Activated CD4-positive, alpha-beta T cell treated with anti-CD3 and anti-CD28 coated beads, Interleukin-2, amount 10 ng/mL, durations not matched to agents 7 days and 5 days (primary cell): ENCODE measurements around the gene MSLN. TPM values are rescaled to one million over a fixed set of nuclear protein-coding genes. Genes with fewer than 3 reads are reported as not detected.

Source experiments
- CTCF ChIA-PET: fragments of 350-600 bp; sonication (Branson Sonifier 250); formaldehyde crosslinking; loops from one replicate; lab custom pipeline; 2021; ENCODE audit warnings: antibody characterized with exemption; lab: Charles Lee
- POLR2A ChIA-PET: fragments of 350-600 bp; sonication (Branson Sonifier 250); formaldehyde crosslinking; loops from one replicate; lab custom pipeline; 2021; ENCODE audit warnings: antibody characterized with exemption; lab: Charles Lee
- DNase-seq: peaks from one replicate; pipeline ENCODE4 v3.0.0-alpha.2; 2020
- H3K27ac Mint-ChIP-seq: one replicate; pipeline ENCODE4 v1.8.0; 2021; ENCODE audit warnings: mild to moderate bottlenecking, moderate library complexity, mixed read lengths
- H3K27me3 Mint-ChIP-seq: one replicate; pipeline ENCODE4 v1.8.0; 2021; ENCODE audit warnings: mixed read lengths
- H3K36me3 Mint-ChIP-seq: one replicate; pipeline ENCODE4 v1.8.0; 2021; ENCODE audit warnings: low read depth, mixed read lengths
- H3K4me1 Mint-ChIP-seq: one replicate; pipeline ENCODE4 v1.8.0; 2021; ENCODE audit warnings: mixed read lengths
- H3K4me3 Mint-ChIP-seq: one replicate; pipeline ENCODE4 v1.8.0; 2021; ENCODE audit warnings: mild to moderate bottlenecking, moderate library complexity, mixed read lengths
- H3K9me3 Mint-ChIP-seq: one replicate; pipeline ENCODE4 v1.8.0; 2021; ENCODE audit warnings: mixed read lengths
- total RNA-seq, 2 experiments: library from RNA; stranded (reverse); gene quantifications; one replicate each; pipeline ENCODE4 v1.2.3, GENCODE V29; 2021

The MSLN gene
- total RNA-seq, 2 experiments from 2014 or later, result not detected

DNA sequence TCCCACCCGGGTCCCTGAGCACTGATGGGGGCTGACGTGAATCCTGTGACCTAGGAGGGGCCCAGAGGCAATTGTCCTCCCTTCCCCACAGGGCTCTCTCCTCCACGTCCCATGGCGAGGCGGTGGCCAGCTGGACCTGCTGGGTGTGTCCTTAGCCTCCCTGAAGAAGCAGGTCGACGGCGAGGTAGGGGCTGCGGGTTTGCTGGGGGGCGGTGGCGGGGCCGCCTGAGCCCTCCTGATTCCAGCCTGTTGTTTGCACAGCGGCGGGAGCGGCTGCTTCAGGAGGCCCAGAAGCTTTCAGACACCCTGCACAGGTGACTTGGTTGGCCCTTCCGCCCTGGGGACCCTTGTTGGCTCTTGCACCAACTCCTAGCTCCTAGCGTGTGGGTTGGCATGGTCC, 29.6 kb downstream of the MSLN start:
- Mint-ChIP-seq H3K27me3 (no peaks in the 10 kb centered on the region), H3K36me3 (peaks cover 9% of the 10 kb centered on the region), H3K9me3 (no peaks in the 10 kb centered on the region), H3K4me3 (peak overlapping the region; percentile 64), H3K27ac (no peak overlapping the region), H3K4me1 (peaks cover 17% of the 10 kb centered on the region)
- ChIA-PET POLR2A (no interaction called here), CTCF (interaction anchor here (0.7 kb wide), 1 partner anchor 103 kb away, joined by 3 read pairs; no protein-coding TSS in a partner anchor)
- DNase-seq, result no peak

DNA sequence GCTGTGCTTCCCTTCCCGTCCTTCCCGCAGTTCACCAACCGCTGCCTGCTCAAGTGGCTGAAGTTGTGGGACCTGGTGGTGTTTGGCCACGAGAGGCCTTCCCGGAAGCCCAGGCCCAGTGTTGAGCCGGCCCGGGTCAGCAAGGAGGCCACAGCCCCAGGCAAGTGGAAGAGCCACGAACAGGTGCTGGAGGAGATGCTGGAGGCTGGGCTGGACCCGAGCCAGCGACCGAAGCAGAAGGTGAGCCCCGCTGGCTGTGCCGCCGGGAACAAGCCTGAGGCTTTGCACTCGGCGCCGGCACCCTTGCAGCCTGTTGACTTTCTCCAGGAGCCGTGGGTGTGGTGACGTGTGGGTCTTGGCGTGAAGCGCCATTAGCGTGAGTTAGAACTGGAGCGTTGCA, 30.6 kb downstream of the MSLN start:
- no peaks in the 10 kb centered on the region for H3K27me3 Mint-ChIP-seq
- H3K36me3 Mint-ChIP-seq, result peaks cover 8% of the 10 kb centered on the region
- DNase-seq, result no peak
- H3K4me3 Mint-ChIP-seq, result no peak overlapping the region
- H3K9me3 Mint-ChIP-seq, result no peaks in the 10 kb centered on the region
- no peak overlapping the region for H3K27ac Mint-ChIP-seq
- CTCF ChIA-PET, result no interaction called here
- H3K4me1 Mint-ChIP-seq, result peaks cover 17% of the 10 kb centered on the region
- POLR2A ChIA-PET, result no interaction called here

DNA sequence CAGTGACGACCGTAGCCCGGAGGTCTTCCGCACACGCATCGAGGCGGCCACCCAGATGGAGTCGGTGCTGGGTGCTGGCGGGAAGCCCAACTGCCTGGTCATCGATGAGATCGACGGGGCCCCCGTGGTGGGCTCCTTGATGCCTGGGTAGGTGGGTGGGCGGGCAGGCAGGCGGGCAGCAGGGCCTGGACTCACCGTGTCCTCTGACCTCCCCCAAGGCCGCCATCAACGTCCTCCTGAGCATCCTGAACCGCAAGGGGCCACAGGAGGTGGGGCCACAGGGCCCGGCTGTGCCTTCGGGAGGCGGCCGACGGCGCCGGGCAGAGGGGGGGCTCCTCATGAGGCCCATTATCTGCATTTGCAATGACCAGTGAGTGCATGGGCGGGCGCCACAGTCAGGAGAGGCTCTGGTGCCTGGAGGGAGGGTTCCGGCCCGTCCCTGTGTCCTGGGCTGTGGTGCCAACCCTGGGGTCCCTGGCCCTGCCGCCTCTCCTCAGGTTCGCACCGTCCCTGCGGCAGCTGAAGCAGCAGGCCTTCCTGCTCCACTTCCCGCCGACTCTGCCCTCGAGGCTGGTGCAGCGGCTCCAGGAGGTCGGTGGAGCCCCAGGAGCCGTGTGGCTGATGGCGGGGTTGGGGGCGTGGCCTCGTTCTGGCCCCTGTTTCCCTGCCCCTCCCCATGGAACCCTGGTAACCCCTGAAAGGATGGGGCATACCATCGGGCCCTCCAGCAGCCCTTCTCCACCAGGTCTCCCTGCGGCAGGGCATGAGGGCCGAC, 31.9 kb downstream of the MSLN start:
- Mint-ChIP-seq H3K4me3 (no peak overlapping the region), H3K9me3 (no peaks in the 10 kb centered on the region), H3K4me1 (peaks cover 11% of the 10 kb centered on the region), H3K27ac (no peak overlapping the region), H3K27me3 (no peaks in the 10 kb centered on the region), H3K36me3 (peaks cover 11% of the 10 kb centered on the region)
- no peak for DNase-seq
- ChIA-PET POLR2A (no interaction called here), CTCF (interaction anchor here (0.6 kb wide), 1 partner anchor 330 kb away, joined by 3 read pairs; no protein-coding TSS in a partner anchor)

DNA sequence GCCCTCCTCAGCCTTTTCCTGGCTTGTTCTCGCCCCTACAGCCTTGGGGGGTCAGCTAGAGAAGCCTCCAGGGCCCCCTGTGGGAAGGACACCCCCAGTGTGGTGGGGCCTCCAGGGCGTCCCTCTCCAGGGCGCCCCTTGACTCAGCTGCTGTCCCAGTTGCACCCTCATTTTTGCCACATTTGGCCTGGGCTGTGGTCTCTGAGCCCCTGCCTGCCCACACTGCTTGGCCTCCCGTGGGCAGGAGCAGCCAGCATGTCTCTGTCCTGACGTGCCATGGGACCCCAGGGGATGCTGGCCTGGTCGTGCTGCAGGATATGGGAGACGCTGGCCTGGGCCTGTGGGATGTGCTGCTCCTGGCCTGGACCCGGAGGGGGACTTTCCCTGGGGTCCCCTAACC, 32.9 kb downstream of the MSLN start:
- no peak for DNase-seq
- Mint-ChIP-seq H3K9me3 (no peaks in the 10 kb centered on the region), H3K27ac (no peak overlapping the region), H3K36me3 (peaks cover 12% of the 10 kb centered on the region), H3K4me3 (no peak overlapping the region), H3K27me3 (no peaks in the 10 kb centered on the region), H3K4me1 (peaks cover 9% of the 10 kb centered on the region)
- ChIA-PET POLR2A (no interaction called here), CTCF (no interaction called here)

DNA sequence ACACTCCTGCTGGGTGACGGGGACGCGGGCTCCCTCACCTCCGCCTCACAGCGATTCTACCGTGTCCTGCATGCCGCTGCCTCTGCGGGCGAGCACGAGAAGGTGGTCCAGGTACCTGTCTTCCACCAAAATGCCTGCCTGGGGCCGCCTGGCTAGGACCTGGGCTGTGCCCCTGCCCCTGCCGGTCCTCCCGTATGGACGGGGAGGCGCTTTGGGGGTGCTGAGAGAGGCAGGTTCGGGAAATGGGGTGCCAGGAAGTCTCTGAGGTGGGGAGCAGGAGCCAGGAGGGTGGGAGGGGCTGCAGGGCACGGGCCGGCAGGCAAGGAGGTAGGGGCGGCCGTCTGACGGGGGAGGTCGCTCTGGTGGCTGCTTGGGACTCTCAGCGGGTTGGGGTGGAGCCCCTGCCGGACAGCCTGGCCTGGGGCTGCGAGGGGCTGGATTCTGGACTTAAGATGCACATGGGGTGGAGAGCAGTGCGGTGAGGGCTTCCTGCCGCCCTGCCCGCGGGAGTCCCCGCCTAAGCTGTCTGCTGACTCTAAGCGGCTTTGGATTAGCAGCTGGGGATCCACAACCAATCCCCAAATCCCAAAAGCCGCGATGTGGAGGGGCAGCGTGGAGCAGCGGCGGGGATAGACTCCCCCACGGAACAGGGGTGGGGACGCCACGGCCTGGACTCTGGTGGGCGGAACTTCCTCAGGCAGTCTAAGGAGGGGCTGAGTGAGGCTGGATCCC, 33.7 kb downstream of the MSLN start:
- POLR2A ChIA-PET, result no interaction called here
- Mint-ChIP-seq H3K36me3 (peaks cover 12% of the 10 kb centered on the region), H3K4me1 (peaks cover 9% of the 10 kb centered on the region), H3K27ac (no peak overlapping the region), H3K9me3 (no peaks in the 10 kb centered on the region), H3K4me3 (no peak overlapping the region), H3K27me3 (peaks cover 2% of the 10 kb centered on the region)
- CTCF ChIA-PET, result no interaction called here
- no peak for DNase-seq

DNA sequence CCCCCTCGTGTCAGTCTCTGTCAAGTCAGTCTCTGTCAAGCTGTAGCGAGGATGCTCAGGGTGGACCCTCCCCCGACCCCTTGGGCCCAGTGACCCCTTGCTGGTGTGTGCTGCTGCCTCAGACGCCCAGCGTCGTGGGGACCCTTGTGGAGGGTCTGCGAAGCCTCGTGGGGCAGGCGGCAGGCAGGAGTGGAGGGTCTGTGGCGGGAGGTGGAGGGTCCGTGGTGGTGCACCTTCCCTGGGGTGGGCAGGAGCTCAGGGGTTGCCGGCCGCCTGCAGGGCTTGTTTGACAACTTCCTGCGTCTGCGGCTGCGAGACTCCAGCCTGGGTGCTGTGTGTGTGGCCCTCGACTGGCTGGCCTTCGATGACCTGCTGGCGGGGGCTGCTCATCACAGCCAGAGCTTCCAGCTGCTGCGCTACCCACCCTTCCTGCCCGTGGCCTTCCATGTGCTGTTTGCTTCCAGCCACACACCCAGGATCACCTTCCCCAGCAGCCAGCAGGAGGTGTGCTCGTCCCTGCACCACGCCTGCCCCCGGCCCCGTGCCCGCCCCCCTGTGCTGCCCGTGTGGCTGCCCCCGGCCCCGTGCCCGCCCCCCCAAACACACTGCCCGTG, 34.4 kb downstream of the MSLN start:
- Mint-ChIP-seq H3K27me3 (peaks cover 2% of the 10 kb centered on the region), H3K4me1 (peaks cover 7% of the 10 kb centered on the region), H3K36me3 (peaks cover 12% of the 10 kb centered on the region), H3K27ac (no peak overlapping the region), H3K4me3 (no peak overlapping the region), H3K9me3 (no peaks in the 10 kb centered on the region)
- ChIA-PET CTCF (interaction anchor here (1.2 kb wide), 1 partner anchor 10 kb away, joined by 3 read pairs; no protein-coding TSS in a partner anchor), POLR2A (no interaction called here)
- DNase-seq, result no peak

DNA sequence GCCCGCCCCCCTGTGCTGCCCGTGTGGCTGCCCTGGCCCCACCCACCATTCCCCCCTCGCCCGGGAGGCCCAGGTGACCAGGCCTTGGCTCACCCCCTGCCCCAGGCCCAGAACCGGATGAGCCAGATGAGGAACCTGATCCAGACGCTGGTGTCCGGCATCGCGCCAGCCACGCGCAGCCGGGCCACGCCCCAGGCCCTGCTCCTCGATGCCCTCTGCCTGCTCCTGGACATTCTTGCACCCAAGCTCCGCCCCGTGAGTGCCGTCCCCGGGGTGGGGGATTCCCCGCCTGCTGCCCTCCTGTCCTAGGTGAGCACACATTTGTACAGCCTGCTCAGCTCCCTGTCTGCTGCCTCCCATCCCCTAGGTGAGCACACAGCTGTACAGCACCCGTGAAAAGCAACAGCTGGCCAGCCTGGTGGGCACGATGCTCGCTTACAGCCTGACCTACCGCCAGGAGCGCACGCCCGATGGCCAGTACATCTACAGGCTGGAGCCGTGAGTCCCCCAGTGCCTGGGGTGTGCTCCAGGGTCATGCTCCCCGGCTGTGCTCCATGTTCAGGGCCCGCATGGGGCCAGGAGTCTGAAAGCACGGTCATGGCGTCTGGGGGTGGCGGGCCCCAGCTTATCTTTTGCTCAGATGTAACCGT, 35.2 kb downstream of the MSLN start:
- Mint-ChIP-seq H3K9me3 (no peaks in the 10 kb centered on the region), H3K4me1 (peaks cover 5% of the 10 kb centered on the region), H3K27ac (no peak overlapping the region), H3K4me3 (no peak overlapping the region), H3K27me3 (peaks cover 2% of the 10 kb centered on the region), H3K36me3 (peaks cover 12% of the 10 kb centered on the region)
- ChIA-PET CTCF (interaction anchor here (0.6 to 1.2 kb wide), 2 partner anchors 11 kb away, joined by 3 to 4 read pairs; no protein-coding TSS in a partner anchor), POLR2A (no interaction called here)
- DNase-seq, result no peak

DNA sequence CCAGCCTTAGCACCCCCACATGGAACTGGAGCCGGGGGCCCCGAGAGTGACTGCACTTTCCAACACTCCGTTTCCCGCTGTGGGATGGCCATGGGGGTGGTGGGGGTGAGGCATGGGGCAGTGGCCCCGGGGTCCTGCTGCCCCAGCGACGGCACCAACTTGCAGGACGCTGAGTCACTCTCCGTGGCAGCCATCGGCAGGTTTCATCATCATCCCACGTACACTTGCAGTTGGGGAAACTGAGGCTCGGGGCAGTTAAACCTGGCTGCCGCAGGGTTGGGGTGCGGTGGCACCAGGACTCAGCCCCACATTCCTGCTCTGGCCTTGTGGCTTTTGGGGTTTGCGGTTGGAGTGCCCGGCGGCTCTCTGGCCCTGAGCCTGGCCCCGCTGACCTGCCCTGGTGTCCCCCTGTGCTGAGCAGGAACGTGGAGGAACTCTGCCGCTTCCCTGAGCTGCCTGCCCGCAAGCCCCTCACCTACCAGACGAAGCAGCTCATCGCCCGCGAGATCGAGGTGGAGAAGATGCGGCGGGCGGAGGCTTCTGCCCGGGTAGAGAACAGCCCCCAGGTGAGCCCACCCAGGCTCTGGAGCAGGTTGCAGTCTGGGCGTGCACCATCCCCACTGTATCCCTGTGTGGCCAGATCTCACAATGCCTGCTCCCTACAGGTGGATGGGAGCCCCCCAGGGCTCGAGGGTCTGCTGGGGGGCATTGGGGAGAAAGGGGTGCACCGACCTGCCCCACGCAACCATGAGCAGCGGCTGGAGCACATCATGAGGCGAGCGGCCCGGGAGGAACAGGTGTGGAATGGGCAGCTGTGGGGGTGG, 36.0 kb downstream of the MSLN start:
- CTCF ChIA-PET, result interaction anchor here (0.6 to 1.2 kb wide), 2 partner anchors 11 kb away, joined by 3 to 4 read pairs; no protein-coding TSS in a partner anchor
- POLR2A ChIA-PET, result no interaction called here
- peaks cover 2% of the 10 kb centered on the region for H3K27me3 Mint-ChIP-seq

DNA sequence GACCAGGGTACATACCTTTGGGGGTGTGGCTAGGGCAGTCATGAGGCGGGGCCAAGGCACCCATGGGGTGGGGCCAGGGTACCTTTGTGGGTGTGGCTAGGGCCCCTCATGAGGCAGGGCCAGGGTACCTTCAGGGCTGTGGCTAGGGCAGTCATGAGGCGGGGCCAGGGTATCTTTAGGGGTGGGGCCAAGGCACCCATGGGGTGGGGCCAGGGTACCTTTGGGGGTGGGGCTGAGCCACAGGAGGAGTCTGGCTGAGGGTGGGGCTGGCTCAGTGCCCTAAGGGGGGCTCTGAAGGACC, 36.5 kb downstream of the MSLN start:
- peaks cover 4% of the 10 kb centered on the region for H3K27me3 Mint-ChIP-seq
- no peak overlapping the region for H3K27ac Mint-ChIP-seq
- H3K9me3 Mint-ChIP-seq, result no peaks in the 10 kb centered on the region
- peaks cover 6% of the 10 kb centered on the region for H3K36me3 Mint-ChIP-seq
- no peak overlapping the region for H3K4me3 Mint-ChIP-seq
- no peaks in the 10 kb centered on the region for H3K4me1 Mint-ChIP-seq
- ChIA-PET CTCF (no interaction called here), POLR2A (no interaction called here)
- DNase-seq, result no peak

More for the DNA sequence above, 36.0 kb downstream of the MSLN start:
- Mint-ChIP-seq H3K27ac (no peak overlapping the region), H3K4me3 (no peak overlapping the region), H3K36me3 (peaks cover 10% of the 10 kb centered on the region), H3K9me3 (no peaks in the 10 kb centered on the region), H3K4me1 (peaks cover under 1% of the 10 kb centered on the region)
- no peak for DNase-seq

DNA sequence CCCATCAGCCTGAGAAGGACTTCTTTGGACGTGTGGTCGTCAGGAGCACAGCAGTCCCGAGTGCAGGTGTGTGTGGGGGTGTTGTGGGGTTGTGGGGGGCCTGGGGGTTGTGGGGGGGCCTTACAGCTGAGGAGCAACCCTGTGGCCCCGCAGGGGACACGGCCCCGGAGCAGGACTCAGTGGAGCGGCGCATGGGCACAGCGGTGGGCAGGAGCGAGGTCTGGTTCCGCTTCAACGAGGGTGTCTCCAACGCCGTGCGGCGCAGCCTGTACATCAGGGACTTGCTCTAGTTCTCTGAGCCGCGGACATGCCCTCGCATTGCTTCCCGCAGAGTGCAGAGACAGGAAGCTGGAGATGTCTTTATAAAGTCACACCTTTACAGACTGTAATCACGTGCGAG, 37.2 kb downstream of the MSLN start:
- Mint-ChIP-seq H3K4me3 (no peak overlapping the region), H3K4me1 (no peaks in the 10 kb centered on the region), H3K9me3 (no peaks in the 10 kb centered on the region), H3K27ac (no peak overlapping the region), H3K27me3 (peaks cover 4% of the 10 kb centered on the region), H3K36me3 (peaks cover 6% of the 10 kb centered on the region)
- DNase-seq, result no peak
- CTCF ChIA-PET, result no interaction called here
- POLR2A ChIA-PET, result no interaction called here

DNA sequence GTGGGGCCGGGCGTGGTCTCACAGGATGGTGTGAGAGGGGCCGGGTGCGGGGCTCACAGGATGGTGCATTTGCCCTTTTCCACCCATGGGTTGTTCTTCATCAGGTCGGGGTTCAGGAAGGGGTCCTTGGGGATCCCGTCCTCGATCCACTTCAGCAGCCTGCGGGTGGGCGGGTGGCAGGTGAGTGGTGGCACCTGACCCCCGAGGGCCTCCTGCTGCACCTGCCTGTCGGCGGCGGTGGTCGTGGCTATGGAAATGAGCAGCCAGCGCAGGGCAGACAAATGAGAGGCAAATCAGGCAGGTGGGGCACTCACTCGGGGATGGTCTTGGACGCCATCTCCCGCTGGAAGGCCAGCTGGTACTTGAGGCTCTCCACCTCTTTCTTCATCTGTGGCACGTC, 38.1 kb downstream of the MSLN start:
- ChIA-PET POLR2A (no interaction called here), CTCF (no interaction called here)
- H3K27me3 Mint-ChIP-seq, result peaks cover 4% of the 10 kb centered on the region
- H3K4me1 Mint-ChIP-seq, result no peaks in the 10 kb centered on the region
- no peak overlapping the region for H3K27ac Mint-ChIP-seq
- no peak for DNase-seq
- no peaks in the 10 kb centered on the region for H3K9me3 Mint-ChIP-seq
- H3K4me3 Mint-ChIP-seq, result no peak overlapping the region
- H3K36me3 Mint-ChIP-seq, result peaks cover 6% of the 10 kb centered on the region
